ENCODE measurements around the gene METTL25.

METTL25 gene

GRCh38 chr12:82470906-82471512 is 112.7 kb downstream of the METTL25 start:
- DNase-seq (ENCODE audit: low read depth): no peak

- DNase-seq (ENCODE audit: low read depth): no peak
These were observed 114.9 kb downstream of the METTL25 start for GRCh38 chr12:82473111-82473754.

GRCh38 chr12:82474181-82474797 is 116.0 kb downstream of the METTL25 start:
- DNase-seq (ENCODE audit: low read depth): no peak

- peak; percentile 4 for DNase-seq (ENCODE audit: low read depth)
These were observed 116.5 kb downstream of the METTL25 start for GRCh38 chr12:82474798-82475184.

- DNase-seq (ENCODE audit: low read depth): no peak
These were observed 116.9 kb downstream of the METTL25 start for GRCh38 chr12:82475211-82475610.

GRCh38 chr12:82476511-82476910 is 118.2 kb downstream of the METTL25 start:
- DNase-seq (ENCODE audit: low read depth): no peak

- no peak for DNase-seq (ENCODE audit: low read depth)
These were observed 121.2 kb downstream of the METTL25 start for GRCh38 chr12:82479511-82479910.

GRCh38 chr12:82480606-82481005 is 122.3 kb downstream of the METTL25 start:
- DNase-seq (ENCODE audit: low read depth): no peak

GRCh38 chr12:82481954-82482353 is 123.6 kb downstream of the METTL25 start:
- no peak for DNase-seq (ENCODE audit: low read depth)

GRCh38 chr12:82486524-82487235 is 128.4 kb downstream of the METTL25 start:
- no peak for DNase-seq (ENCODE audit: low read depth)

- DNase-seq (ENCODE audit: low read depth): no peak
These were observed 146.1 kb downstream of the METTL25 start for GRCh38 chr12:82504409-82504808.

- no peak for DNase-seq (ENCODE audit: low read depth)
These were observed 146.8 kb downstream of the METTL25 start for GRCh38 chr12:82505150-82505549.

GRCh38 chr12:82507686-82508085 is 149.4 kb downstream of the METTL25 start:
- DNase-seq (ENCODE audit: low read depth): no peak

- DNase-seq (ENCODE audit: low read depth): no peak
These were observed 152.1 kb downstream of the METTL25 start for GRCh38 chr12:82510386-82510785.

GRCh38 chr12:82514880-82515279 is 156.6 kb downstream of the METTL25 start:
- no peak for DNase-seq (ENCODE audit: low read depth)

GRCh38 chr12:82515652-82516051 is 157.3 kb downstream of the METTL25 start:
- no peak for DNase-seq (ENCODE audit: low read depth)

GRCh38 chr12:82517027-82517426 is 158.7 kb downstream of the METTL25 start:
- peak; percentile 1 for DNase-seq (ENCODE audit: low read depth)

- DNase-seq (ENCODE audit: low read depth): no peak
These were observed 159.5 kb downstream of the METTL25 start for GRCh38 chr12:82517808-82518207.

- DNase-seq (ENCODE audit: low read depth): no peak
These were observed 161.2 kb downstream of the METTL25 start for GRCh38 chr12:82519510-82519909.

GRCh38 chr12:82522285-82522684 is 164.0 kb downstream of the METTL25 start:
- DNase-seq (ENCODE audit: low read depth): no peak

- DNase-seq (ENCODE audit: low read depth): no peak
These were observed 164.4 kb downstream of the METTL25 start for GRCh38 chr12:82522762-82523161.

- DNase-seq (ENCODE audit: low read depth): no peak
These were observed 165.7 kb downstream of the METTL25 start for GRCh38 chr12:82523996-82524395.

GRCh38 chr12:82524641-82525040 is 166.3 kb downstream of the METTL25 start:
- no peak for DNase-seq (ENCODE audit: low read depth)

All from ELR (cell line).